GM19328 (cell line): ENCODE results near the gene STYX.

Source experiments
- ATAC-seq: cut with Tn5 transposase; IDR thresholded peaks from one replicate; pipeline ENCODE4 v1.9.1; 2021; ENCODE audit warnings: mild to moderate bottlenecking, moderate library complexity; ENCODE audit not compliant: unreplicated experiment

Gene STYX

DNA sequence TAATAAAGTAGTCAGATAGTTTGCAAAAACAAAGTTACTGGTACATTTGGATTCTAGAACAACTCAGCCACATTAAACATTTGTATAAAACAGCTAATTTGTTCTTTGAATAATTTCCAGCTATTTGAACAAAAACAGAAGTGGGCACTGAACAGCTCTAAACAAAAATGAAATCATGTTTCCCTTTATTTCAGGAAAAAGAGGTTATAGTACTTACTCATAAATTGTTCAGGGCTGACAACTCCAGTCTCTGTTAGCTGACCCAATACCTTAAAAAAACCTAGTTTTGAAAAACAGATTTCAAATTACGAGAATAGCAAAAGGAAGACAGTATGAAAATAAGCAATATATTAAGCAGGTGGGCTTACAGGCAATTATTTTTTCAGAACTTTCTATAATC is 53.2 kb downstream of the STYX start:
- no peak for ATAC-seq

DNA sequence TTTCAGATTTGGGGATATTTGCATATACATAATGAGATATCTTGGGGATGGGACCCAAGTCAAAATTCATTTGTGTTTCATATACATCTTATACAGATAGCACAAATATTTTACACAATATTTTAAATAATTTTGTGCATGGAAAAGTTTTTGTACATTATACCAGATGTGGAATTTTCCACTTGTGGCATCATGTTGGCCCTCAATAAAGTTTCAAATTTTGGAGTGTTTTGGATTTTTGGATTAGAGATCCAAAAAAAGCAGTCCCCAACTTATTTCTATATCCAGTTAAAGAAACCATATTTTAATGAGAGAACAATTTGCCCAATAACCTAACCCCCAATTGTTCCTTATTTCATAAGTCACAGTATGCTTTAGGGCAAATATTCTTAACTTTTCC is 56.9 kb downstream of the STYX start:
- ATAC-seq, result no peak

DNA sequence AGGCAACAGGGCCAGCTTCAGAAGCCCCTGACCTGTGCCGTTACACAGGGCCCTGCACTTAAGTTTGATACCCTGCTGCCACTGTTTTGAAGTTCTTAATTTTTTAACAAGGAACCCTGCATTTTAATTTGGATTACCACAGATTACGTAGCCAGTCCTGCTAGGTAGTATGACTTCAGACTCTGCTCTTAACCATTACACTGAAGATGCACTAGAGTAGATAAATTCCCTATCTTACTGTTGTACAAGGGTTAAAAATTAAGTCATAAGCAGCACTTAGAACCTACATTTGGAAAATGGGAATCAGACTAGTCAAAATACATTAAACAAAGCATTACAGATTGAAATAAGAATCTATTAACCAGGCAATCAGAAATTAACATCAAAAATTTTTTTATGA is 59.2 kb downstream of the STYX start:
- ATAC-seq, result no peak

DNA sequence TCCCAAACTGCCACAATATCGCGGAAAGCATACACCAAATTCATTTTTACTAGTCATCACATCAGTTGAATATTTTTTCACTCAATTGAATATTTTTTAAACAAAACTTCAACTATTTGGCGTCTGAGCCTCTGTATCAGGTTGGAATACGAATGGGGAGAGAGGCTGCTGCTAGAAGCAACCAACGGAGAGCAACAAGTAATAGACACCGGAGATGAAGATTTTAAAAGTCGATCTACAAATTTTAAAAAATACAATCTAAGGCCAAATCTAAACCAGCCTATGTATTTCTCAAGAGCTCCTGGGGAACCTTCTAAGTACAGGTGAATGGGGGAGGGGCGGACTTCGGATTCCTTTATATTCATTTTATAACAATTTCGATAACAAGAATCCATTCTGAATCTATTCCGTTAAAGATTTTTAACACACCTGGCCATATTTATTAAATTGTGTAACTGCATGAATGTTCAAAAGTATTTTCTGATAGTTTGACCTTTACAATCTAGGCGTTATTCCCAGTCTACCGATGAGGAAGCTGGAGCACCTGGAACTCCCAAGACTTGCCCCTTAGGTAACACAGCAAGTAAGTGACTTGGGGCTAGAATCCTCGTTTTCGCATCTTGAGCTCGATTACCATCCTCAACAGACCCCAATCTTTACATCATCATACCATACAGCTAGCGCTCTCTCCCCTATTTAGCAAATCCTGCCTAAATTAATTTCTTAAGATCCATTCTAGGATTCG is 60.2 kb downstream of the STYX start:
- no peak for ATAC-seq

DNA sequence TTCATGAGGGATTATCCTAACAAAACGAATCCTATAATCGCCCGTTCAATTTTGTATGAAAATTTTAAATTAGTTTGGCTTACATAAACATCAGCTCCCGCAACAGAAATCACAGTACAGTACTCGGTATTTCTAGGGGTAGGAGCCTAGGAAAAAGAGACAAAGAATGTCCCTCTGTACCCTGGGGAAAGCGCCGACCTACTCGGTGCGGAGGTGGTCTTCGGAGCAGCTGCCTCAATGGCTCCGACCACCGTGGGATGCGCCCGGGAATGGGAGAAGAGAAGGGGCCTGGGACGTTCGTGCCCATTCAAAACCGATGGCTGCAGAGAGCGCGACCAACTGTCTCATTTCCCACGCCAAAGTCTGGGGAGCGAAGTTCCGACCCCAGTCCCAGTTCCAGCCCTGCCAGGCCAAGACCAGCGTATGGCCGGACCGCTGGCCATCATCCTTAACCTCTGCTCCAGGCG is 60.8 kb downstream of the STYX start:
- ATAC-seq, result peak; percentile 4

DNA sequence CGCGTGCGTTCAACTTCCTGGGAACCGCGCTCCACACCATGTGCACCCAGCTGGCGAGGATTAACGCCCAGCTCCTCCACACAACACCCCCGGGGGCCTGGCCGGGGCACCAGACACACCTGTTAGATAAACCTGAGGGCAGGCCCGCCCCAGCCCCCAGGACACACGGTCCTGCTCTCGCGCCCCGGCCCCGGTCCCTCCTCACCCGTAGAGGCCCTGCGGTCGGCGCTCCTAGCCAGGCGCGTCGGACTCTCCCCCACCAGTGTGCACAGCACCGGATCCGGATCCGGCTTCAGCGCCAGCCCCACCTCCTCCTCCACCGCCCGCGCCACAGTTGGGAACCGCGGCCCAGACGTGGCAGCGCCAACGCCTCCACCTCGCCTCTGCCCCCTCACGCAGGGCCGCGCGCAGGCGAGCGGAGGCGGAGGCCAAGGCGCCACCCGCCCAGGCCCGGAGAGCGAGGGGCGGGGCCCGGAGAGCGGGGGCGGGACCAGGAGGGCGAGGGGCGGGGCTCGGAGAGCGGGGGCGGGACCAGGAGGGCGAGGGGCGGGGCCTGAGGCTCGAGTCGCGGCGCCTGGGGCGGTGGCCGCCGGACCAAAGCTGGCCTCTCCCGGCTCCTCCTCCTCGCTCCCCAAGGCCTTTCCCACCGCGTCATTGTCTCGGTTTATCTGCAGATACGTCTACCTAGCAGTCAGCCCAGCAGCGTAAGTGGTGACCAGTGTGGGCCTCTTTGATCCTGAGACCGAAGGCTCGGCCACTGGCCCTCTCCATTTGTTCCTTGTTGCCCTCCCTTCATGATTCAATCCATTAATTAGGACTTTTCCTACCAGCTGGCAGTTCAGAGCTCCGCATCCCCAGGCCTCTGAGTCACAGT is 61.5 kb downstream of the STYX start, which contains the start of gene GNPNAT1:
TSS of gene GNPNAT1 (minus strand) at position 385 of the 874 bp plus-strand sequence. CDS start 6,957 bp downstream, outside the sequence.
- peak; percentile 85 for ATAC-seq

DNA sequence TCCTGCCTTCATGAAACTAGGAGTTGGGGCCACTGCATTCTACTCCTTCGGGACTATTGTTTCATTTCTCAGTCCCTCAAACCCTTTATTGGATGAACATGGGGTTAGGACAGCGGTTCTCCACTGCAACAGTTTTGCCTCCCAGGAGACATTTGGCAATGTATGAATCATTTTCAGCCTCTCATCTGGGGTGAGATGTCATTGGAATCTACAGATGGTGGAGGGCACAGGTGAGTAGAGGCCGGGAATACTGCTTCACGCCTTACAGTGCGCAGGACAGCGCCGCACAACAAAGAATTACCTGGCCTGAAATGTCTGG is 62.1 kb downstream of the STYX start:
- ATAC-seq, result no peak

DNA sequence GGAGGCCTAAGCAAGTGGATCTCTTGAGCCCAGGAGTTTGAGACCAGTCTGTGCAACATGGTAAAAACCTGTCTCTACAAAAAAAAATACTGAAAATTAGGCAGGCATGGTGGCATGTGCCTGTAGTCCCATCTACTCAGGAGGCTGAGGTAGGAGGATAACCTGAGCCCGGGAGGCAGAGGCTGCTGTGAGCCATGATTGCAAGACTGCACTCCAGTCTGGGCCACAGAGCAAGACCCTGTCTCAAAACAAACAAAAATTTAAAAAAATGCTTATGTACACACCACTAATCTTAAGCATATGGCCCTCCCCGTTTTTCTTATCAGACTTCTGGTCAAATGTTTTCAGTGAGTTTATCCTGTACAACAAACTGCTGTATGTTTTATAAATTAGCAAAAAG is 63.1 kb downstream of the STYX start:
- no peak for ATAC-seq

DNA sequence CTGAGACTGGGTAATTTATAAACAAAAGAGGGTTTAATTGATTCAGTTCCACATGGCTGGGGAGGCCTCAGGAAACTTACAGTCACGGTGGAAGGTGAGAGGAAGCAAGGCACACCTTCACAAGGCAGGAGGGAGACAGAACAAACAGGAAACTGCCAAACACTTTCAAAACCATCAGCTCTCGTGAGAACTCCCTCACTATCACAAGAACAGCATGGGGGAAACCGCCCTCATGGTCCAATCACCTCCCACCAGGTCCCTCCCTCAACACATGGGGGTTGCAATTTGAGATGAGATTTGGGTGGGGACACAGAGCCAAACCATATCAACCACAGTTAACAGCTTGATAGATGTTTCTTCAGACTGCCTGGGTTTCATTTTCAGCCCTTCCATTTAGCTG is 67.7 kb downstream of the STYX start:
- no peak for ATAC-seq

DNA sequence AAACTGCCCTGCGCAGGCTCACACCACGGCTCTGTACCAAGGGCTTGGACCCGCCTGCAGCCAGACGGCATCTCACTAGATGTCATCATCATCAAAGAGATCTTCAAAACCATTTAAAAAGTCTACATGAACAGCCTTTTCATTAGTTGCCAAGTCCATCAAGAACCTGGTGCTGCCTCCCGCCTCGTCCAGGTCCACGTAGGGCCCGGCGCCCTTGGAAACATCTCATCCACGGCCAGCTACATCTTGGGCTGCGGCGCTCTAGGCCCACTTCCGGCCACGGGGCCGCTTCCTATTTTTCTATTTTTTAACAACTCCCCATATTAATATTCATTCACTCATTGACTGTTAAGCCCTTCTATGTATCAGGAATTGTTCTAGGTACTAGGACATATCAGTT is 68.9 kb downstream of the STYX start:
- no peak for ATAC-seq

DNA sequence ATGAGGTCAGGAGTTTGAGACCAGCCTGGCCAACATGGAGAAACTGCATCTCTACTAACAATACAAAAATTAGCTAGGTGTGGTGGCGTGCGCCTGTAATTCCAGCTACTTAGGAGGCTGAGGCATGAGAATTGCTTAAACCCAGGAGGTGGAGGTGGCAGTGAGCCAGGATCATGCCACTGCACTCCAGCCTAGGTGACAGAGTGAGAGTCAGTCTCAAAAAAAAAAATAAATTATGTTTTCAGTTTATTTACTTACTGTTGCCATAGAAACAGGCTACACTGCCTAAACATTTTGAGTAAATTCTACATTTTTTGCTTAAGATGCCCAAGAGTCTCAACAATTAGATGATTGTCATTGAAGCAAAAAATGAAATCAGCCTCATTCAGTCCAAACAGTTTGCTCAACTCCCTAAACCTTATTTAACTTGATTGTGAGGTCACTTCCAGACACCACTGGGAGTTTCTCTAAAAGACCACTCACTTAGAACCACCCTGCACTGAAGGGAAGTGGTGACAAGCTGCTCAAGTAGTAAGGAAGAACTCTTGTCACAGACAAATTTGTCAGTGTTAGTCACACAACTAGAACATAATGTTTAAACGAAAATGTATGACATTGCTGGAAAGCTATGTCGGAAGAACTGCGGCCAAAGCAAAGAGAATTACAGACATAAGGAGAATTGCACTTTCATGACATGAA is 71.2 kb downstream of the STYX start:
- no peak for ATAC-seq

DNA sequence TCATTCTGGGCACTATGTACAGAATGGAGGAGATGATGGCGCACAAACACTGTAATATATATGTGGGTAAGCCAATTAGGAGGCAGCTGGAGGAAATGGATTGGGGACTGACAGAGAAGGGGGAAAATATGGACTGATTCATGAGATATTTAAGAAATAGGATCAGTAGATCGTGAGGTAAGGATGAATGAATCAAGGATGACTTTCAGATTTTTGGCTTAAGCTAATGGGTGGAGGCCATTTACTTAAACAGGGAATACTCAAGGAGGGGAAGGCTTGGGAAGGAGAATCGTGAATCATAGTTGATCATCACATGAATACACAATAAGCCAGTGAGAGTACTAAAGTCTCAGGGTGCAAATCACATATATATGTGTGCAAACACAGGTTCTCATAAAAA is 72.6 kb downstream of the STYX start:
- no peak for ATAC-seq

DNA sequence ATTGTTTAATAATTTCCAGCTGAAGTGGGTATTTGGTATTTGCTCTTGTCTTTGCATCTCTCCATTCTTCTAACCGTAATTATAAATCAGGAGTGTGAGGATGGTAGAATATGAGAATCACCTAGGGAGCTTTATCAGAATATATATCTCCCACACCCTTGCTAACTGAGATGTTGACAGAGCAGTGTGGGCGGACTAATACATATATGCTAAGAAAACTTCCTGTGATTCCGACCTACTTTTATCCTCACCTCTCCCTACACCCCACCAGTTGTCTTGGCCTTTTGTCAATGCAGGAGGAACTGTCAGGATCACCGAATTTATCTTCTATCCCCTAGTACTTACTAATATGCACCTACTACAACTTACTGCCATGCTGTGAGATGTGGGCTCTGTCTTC is 76.1 kb downstream of the STYX start:
- ATAC-seq, result no peak

DNA sequence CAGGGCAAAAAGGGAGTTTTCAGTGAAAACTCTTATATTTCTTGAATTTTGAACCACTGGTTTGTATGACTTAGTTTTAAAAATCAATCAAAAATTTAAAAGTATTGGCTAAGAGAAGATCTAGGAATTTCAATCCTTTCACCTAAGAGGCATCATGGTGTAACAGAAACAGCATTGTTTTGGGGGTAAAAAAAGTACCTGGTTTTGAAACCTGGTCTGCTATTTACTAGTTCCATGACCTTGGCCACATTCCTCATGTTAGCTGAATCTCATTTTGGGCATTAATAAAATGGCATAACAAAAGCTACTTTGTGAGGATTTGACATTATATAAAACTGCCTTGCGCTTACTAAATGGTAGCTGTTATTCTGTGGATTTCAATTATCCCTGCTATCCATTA is 78.1 kb downstream of the STYX start:
- ATAC-seq, result no peak

DNA sequence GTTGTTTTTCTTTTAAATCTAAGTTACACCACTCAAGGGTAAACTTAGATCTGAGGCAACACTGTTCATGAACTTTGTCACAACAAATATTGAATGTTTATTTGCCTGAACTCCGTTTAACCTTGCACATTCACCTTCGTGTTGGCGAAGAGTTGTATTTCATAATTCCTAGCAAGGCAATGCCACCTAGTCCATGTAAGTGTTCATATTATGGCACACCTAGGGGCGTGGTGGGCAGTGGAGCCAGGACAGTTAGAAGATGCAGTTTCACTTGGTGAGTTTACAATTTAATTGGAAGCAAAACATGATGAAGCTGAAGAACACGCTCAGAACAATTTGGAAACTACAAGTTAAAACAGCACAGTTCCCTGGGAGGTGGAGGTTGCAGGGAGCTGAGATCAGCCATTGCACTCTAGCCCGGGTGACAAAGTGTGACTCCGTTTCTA is 91.9 kb downstream of the STYX start:
- no peak for ATAC-seq

DNA sequence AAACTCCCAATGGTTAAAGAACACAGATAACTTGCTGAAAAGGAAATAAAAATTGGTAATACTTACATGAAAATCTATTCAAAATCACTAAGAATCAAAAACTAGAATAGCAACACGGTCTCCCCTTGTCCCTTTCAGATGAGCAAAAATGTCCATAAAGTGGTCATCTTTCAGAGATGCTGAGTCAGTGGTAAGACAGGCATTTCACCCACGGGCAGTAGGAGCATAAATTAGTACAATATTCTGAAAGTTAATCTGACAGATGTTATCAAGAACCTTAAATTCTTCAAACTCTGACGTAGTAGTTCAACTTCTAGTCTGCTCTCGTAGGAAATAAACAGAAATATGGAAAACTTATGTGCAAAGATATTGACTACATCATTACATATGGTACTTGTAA is 94.5 kb downstream of the STYX start:
- ATAC-seq, result no peak
